ENCODE data around the gene ERC1. TPM values are rescaled to one million over a fixed set of nuclear protein-coding genes. Genes with fewer than 3 reads are reported as not detected.
"Not testable (repeated sequence)": the region's sequence is repeated elsewhere in the genome, so short reads cannot be mapped to it uniquely, and the experiment has no call there.

Gene ERC1
- total RNA-seq, 1 experiment from 2014 or later = 18.1 TPM

DNA sequence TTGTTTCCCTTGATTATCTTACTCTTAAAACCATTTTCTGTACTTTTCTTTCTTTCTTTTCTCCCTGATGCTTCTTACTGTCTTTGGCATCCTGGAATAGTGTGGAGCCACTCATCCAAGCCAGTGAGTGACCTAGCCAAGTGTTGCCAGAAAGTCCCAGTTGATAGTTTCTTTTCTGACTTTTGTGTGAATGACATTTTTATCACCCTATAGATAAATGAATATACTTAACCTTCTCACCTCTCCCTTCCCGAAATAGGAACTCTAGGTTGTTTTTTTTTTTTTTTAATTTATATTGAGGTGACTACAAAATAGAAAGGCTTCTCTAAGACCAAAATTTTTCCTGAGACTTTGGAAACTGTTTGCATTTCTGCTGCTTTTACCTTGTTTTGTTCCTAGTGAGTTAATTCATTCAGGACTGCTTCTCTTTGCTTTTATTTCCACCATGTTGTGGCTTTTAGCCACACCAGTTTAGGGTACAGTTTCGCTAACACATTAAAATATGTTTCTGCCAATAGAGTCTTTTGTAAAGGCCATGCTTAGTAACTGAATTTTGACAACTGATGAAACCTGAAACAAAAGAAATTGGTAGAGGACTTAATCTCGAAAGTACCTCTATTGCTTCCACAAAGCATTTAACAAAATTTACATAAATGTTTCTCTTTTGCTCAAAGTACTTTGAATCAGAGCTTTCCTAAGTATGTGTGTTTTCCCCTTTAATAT is 194.6 kb downstream of the ERC1 start:
- DNase-seq (ENCODE audit: low read depth) = no peak

DNA sequence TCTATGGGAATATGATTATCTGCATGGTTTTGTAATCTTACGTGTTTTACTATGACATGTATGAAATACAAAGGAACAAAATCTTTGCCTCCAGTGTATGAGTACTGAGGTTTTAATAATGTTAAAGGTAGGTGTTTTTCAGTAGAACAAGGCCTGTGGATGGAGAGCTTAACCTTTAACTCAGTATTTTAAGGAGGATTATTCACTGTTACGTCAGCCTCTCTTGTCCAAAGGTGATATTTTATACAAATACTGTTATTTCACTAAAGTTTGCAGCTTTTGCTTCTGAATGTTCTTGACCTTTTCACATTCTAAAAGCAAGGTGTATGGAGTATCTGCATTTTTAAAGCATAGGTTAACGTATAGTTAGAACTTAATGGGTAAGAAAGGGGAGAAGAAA is 195.3 kb downstream of the ERC1 start:
- no peak for DNase-seq (ENCODE audit: low read depth)

DNA sequence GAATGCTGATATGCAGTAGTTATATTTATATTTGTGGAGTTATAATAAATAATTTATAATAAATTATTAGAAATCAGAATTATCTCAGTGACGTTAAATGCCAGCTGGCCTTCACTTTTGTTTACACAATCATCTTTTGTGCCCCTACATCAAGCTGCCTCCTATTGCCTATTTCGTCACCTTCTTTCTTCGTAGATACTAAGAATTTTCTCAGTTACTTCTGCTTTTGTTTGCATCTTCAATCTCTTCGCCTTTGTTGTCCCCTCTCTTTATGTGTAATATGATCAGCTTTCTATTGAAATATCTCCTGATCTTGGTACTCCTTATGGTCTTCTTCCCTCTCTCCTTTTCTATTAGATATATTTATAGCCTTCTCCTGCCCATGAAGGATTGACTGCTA is 197.0 kb downstream of the ERC1 start:
- no peak for DNase-seq (ENCODE audit: low read depth)

DNA sequence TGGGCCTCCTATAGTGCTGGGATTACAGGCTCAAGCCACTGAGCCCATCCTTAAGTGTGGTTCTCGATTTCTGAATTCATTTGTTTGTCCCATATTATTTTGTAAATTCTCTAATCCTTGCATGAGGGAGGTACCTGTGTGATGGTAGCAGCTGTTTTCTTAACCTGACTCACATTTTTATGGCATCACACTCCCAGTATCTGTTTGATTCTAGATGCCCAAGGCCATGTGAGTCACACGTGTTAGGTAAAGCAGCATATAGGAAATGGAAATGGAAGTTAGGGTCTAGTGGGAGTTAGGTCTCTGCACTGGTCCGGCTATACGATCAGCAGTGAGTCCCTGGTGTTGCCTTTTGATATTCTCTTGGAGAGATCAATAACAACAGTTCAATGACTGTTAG is 198.1 kb downstream of the ERC1 start:
- peak; percentile 49 for DNase-seq (ENCODE audit: low read depth)

DNA sequence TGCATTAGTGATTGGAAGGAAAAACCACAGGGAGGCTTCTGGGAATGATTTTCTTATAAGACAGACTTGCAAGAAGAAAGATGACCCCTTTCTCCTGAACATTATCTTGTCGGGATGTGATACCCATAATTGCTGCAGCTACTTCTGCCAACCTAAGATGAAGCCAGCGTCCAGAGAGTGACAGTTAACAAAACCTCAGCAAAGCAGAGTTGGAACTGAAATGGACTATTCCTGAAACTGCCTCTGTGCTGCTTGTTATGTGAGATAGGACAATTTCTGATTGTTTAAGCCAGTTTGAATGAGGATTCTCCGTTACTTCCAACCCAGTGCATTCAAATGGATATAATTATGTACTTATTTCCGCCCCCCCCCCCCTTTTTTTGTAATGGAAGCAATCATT is 204.5 kb downstream of the ERC1 start:
- DNase-seq (ENCODE audit: low read depth) = no peak

DNA sequence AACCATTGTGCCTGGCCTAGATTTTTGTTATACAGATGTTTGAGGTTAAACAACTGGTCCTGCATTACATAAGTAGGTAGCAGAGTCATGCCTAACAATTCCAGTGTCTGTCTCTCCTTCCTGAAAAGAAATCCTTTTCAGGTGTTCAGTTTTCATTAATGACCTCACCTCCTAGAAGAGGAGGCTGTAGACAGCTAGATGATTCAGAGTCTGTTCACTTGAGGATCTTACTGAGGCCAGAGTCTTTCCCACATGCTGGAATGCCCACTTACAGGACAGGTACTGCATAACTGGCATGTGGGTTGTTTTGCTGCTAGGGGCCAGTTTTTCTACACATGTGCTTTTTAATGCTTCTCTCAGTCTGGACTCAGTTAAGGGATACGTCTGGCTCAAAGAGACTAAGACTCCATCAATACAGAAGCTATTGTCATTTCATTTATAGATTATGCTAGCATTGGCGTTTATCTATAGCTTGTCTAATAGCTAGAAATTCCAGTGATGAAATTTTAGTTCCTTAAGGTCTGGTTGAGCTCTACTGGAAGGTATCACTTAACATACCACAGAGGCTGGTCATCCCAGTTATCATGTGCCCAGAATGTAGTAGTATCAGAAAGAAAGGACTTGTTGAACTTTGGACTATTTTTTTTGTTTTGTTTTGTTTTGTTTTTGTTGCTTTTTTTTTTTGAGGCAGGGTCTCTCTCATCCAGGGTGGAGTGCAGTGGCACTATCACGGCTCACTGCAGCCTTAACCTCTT is 206.4 kb downstream of the ERC1 start:
- DNase-seq (ENCODE audit: low read depth) = peak; percentile 5

DNA sequence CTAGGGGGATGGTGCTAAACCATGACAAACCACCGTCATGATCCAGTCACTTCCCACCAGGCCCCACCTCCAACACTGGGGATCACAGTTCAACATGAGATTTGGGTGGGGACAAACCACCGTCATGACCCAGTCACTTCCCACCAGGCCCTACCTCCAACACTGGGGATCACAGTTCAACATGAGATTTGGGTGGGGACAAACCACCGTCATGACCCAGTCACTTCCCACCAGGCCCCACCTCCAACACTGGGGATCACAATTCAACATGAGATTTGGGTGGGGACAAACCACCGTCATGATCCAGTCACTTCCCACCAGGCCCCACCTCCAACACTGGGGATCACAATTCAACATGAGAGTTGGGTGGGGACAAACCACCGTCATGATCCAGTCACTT is 207.8 kb downstream of the ERC1 start:
- DNase-seq (ENCODE audit: low read depth) = not testable (repeated sequence)

DNA sequence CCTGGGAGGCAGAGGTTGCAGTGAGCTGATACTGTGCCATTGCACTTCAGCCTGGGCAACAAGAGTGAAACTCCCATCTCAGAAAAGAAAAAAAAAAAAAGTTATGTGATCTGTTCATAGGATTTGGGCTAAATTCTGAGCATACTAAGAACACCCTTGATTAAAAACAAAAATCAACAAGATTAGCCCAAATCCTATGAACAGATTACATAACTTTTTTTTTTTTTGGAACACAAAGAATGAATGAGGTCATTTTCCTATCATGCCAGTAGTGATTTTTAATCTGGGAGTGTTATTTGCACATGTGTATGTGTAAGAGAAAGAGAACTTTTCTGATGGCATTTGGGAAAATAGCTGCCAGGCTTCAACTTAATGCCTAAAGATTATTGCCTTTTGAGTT is 208.7 kb downstream of the ERC1 start:
- no peak for DNase-seq (ENCODE audit: low read depth)

DNA sequence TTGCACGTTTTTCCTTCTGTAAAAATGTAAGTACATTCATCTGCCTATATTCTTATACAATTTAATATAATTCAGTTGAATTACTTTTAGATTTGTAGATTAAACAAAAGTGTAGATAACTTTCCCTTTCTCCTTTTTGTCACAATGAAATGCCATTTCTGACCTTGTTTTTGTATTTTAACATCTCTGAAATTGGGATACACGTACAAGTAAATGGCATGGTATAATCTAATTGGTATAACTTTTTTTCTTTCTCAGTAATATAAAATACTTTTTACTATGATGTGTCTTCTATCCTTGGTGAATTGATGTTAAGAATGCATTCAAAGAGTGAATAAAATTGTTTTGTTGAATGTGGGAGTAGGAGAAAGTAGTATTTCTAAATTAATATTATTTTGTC is 210.0 kb downstream of the ERC1 start:
- no peak for DNase-seq (ENCODE audit: low read depth)

DNA sequence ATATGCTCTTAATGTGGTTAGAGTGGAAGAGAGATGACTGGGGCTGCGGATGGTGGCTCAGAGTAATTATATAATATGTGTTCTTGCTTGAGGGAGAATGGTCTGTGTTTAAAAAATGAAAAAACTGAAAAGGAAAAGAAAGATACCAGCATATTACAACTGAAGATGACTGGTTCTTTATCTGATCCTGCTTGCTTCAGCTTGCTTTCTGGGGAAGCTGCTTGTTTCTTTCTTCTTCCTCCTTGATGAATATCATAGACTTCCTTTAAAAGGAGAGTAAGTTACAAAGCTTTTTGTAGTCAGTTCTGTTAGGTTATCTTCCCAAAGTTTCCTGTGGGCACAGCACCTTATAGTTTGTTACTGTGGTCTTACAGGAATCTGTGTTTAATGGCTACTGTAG is 210.9 kb downstream of the ERC1 start:
- no peak for DNase-seq (ENCODE audit: low read depth)

DNA sequence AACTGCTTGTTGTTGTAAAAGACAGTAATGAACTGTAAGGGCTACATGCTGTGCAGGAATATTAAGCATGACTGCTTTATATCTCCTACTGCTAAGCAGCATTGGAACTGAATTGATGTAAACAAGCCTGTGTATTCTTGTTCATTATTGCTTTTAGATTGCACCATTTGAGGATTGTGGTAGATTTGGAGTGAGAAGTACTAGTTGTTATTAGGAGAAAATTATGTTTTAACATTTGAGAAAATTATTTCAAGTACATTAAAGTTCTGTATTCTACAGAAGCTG is 212.7 kb downstream of the ERC1 start:
- DNase-seq (ENCODE audit: low read depth) = no peak

DNA sequence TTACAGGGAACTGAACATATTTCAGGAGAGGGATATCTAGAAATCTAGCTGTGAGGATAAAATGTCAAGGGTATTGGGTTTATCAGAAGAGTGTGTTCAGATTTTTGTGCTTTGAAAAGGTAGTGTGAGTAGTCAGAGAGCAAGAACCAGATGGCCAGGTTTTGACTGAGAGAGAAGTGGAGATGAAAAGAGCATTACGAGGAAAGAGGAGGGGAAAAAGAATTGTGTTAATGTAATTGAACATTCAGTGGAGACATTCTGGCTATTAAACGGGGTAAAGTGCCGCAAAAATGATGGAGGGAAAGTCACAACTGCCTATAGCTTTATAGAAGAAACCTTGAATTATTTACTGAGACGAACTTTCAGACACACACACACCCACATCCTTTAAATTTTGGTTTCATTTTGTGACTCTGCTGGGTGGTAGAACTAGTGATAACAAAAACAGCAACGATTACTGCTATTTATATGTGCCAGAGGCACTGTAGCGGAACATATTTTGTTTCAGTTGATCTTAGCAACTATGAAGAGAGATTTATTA is 213.6 kb downstream of the ERC1 start:
- peak; percentile 8 for DNase-seq (ENCODE audit: low read depth)

DNA sequence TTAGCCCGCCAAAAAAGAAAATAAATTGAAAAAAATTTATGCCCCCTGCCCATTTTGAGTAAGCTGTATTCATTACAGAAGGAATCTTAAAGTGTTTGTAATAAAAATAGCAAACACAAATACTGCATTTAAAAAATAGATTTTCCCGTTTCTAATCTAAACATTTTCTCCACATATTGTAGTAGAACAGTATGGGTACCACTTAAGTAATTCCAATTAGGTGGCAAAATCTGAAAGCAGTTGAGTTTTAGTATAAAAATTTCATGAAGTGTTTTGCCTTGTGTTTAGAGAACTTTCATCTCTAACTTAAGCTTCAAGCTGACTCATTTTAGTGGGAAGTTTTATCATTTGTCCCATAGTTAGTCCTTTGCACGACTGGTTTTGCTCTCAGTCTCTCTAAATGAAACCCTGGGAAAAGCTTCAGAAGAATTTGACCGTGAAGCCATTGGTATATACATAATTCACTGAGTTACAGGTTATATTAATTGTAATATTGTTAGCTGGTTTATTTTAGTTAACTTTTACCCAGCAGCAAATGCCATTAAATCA is 214.6 kb downstream of the ERC1 start:
- DNase-seq (ENCODE audit: low read depth) = peak; percentile 24

DNA sequence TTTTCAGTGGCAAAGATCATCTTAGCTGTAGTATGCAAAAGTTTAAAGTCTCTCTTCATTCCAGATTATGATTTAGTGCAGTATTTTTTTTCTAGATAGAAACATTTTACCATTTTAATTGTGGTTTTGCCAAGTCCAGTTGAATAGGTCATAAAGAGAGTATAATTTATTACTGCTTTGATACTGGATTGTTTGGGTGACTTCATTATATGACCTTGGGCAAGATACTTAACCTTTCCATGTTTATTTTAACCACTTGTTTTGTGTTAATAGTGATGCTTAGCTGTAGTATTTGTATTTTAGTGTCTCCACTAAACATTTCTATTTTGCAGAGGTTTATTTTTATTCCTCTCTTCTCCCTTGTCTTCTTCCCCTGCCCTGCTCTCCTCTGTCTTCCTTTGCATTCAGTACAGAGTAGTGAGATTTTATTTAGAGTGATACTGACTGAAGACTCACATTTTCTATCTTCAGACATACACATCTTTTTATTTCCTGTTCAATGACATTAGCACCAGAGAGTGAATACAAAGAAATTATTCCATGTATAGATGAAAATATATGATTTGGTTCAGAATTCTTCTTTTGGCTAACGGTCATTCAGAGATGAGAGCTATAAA is 215.2 kb downstream of the ERC1 start:
- no peak for DNase-seq (ENCODE audit: low read depth)

DNA sequence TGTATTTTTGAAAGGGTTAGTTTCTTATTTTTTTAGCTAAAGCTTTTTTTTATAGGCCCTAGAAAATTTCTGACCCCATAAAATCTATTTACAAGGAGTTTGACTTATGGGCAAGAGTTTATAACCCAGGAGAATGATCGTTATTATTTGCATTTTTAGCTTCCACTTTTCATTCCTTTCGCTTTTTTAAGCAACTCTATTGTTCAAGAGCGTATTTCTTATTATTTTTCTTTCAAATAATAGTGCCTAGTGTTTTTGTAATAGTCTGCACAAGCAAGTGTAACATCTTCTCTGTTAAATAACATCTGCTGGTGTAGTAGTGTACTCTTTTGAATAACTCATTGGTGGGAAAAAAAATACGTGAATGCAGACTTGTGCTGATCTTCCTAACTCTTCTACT is 216.3 kb downstream of the ERC1 start:
- DNase-seq (ENCODE audit: low read depth) = no peak

DNA sequence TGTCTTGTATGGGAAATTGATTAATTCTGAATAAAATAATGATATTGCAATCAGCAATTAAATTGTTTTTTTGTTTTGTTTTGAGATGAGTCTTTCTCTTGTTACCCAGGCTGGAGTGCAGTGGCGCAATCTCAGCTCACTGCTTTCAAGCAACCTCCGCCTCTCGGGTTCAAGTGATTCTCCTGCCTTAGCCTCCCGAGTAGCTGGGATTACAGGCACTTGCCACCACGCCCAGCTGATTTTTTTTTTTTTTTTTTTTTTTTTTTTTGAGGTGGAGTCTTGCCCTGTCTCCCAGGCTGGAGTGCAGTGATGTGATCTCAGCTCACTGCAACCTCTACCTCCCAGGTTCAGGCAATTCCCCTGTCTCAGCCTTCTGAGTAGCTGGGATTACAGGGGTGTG is 217.7 kb downstream of the ERC1 start:
- DNase-seq (ENCODE audit: low read depth) = not testable (repeated sequence)

DNA sequence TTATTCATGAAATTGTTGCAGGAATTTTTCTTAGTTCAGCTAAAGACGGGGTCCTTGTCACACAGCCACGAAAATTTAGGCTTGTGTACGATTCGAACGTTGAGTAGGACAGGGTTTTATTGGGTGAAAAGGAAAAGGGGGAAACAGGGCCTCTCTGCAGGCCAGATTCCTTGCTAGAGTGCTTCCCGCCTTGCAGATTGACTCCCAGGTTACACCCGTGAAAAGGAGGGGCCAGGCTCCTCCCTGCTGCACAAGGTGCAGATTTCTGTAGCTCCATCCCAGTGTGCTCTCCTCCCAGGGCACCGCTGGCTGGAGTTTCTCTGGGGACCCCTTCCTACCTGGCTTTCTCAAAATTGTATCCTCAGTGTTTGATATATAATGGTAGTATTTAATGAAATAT is 221.5 kb downstream of the ERC1 start:
- no peak for DNase-seq (ENCODE audit: low read depth)

DNA sequence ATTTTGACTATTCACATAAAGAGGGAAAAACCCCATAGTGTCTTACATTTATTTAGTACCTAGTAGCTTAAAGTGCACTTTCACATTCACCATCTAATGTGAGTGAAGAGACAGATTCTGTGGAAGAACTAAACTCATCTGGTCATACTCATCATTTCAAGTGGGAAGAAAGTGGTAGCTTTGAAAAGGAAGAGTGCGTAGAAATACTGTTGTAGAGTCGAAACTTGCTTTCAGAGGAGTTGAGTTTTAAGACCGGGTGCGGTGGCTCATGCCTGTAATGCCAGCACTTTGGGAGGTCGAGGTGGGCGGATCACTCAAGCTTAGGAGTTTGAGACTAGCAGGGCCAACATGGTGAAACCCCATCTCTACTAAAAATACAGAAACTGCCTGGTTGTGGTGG is 222.2 kb downstream of the ERC1 start:
- no peak for DNase-seq (ENCODE audit: low read depth)

DNA sequence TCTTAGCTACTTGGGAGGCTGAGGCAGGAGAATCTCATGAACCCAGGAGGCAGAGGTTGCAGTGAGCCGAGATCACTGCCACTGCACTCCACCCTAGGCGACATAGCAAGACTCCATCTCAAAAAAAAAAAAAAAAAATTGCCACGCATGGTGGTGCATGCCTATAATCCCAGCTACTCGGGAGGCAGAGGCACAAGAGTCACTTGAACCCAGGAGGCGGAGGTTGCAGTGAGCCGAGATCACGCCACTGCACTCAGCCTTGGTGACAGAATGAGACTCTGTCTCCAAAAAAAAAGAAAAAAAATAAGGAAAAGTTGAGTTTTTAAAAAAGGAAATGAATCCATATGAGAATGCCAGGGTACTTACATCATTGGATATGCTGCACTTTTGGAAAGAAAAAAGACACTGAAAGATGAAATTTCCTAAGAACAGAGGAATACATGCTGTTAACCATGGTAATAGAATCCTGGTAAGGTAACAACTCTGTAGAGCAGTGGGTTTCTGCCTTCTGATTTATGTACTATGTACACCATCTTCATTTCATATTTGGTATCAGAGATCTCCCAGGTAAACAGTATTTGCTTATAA is 222.7 kb downstream of the ERC1 start:
- DNase-seq (ENCODE audit: low read depth) = no peak

DNA sequence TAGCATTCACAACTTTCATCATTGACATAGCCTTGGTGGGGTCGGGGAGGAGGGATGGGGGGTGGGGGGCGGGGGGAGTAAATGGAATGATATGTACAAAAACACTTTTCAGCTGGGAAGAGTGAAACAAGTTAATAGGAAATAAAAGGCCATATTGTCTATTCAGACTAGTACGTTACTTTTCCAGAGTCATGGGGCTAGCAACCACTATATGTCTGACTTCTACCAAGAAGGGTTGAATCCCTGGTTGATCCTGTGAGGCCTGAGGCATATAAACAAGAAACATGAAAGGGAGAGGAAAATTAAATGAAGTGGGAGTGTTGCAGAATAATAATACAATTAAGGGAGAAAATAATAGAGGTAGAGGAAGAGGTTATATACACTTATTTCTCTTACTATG is 225.5 kb downstream of the ERC1 start:
- DNase-seq (ENCODE audit: low read depth) = no peak

DNA sequence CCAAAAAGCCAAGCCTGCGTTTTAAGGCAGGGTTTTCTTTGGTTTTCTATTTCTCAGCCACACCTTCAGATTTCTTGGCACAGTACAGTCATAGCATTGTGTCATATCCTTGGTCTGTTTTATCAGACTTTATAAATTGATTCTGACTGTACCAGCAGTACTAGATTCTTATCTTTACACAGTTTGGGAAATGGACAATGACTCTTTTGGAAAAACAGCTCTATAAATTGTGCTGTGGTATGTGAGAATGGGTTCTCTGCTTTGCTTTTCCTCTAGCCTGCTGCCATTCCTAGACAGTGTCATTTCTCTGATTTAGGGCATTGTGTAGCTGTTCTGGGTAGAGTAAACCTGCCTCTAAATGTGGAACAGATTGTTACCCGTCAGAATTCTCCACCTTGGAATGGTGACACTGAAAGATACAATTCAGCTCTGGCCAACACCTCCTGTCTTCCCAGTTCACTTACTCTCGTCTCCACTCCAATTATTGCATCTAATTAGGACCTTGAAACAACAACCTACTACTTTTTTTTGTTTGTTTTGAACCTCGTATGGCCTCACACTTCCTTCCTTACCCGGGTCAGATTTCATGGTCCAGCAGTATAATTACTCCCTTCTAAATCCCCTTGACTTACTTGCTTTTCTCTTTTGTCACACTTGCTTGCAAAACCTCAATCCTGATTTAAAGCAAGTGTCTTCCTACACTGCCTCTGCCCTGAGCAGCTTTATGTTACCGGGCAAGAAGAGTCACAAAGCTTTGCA is 226.3 kb downstream of the ERC1 start:
- DNase-seq (ENCODE audit: low read depth) = peak; percentile 74

DNA sequence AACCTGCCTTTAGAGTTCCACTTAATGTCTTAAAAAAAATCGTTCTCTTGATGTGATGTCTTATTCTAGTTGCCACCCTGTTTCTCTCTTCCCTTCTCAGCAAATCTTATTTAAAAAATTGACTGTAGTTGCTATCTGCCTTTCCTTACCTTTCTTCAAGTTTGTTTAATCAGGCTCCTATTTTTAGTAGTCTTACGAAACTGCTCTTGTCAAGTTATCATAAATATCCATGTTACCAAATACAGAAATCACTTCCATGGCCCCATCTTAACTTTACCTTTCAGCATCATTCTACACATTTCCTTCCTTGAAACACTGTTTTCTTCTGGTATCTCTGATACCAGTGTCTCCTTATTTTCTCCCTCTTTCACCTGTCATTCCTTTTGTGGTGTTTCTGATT is 227.3 kb downstream of the ERC1 start:
- no peak for DNase-seq (ENCODE audit: low read depth)

All from Daoy (cell line).